ENCODE data around the gene ADGRB3.

Gene ADGRB3

GRCh38 chr6:69155467-69155866 lies 520.4 kb downstream of the ADGRB3 start:
- DNase-seq, result no peak

GRCh38 chr6:69162811-69163210 lies 527.7 kb downstream of the ADGRB3 start:
- no peak for DNase-seq

DNA sequence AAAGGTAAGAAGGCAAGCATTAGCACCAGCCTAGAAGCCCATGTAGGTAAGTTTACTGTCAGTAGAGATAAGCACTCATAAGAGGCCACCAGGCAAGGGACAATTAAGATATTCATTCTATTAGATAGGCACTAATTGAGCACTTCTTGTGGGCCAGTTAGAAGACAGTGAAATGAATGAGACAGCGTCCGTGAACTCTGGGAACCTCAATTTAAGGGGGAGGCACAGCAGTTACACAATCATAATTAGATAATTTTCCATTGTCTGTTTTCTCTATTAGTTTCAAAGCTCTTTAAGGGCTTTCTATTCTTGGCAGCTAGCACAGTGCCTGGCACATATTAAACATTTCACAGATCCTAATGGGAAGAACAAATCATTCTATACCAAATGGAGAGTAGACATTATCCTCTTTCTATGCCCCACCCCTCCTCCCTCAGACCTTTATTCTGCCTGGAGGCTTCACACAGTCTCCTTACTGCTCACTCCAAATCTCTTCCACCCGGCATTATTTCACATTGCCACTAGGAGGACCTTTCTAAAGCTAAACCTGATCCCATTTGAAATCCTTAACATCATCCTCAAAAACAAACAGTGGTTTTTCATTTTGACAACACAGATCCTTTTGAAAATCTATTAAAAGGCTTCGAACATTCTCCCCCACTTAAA lies 529.6 kb downstream of the ADGRB3 start:
- no peak for DNase-seq

GRCh38 chr6:69179681-69180080 lies 544.6 kb downstream of the ADGRB3 start:
- no peak for DNase-seq

DNA sequence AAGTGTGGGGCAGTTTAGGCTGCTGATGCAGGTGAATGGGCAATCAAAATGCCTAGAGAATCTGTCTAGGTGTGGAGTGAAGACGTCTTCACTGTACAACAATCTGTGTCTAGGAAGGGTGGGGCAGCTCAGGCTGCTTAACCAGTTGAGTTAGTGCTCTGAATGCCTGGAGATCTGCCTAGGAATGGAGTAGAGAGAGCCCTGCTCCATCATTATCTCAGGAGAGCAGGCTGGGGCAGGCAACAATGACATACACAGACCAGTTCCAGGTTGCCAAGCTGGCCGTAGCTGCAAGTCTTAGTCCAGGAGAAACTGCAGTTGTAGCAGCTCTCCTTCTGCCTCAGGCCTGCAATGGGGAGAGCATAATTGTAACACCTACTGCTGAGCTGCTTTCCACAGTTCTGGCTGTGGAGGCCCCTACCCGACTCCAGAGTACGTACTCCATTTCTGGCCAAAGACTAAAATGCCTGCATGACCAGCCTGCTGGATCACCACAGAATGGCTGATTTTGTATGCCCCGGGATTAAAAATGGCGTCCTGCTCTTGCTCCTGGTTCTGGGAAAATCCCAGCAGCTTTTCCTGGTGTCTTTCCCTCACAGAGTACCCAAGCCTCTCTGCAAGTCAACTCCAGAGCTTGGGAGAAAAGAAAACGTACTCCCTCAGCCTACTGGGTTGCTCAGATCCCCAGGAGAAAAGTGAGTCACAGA lies 545.4 kb downstream of the ADGRB3 start:
- DNase-seq, result no peak

DNA sequence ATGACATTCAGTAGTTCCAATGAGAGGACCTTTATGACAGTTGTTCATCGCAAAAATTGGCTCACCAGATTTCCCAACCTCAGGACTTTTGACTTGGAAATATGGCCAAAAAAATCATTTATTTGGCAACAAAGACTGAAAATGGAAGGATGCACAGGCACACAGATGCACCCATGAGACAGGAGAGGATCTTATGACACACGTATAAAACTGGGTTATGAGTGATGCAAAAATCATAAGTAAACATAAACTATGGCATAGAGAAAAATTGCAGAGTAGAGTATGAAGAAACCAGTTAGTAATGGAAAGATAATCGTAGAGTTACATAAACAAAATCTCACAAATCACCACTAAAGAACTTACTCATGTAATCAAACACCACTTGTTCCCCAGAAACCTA lies 546.9 kb downstream of the ADGRB3 start:
- DNase-seq, result no peak

- no peak for DNase-seq
These were observed 550.2 kb downstream of the ADGRB3 start for GRCh38 chr6:69185276-69185675.

GRCh38 chr6:69202768-69203167 lies 567.7 kb downstream of the ADGRB3 start:
- DNase-seq, result no peak

- no peak for DNase-seq
These were observed 581.0 kb downstream of the ADGRB3 start for GRCh38 chr6:69216127-69216526.

- DNase-seq, result no peak
These were observed 582.3 kb downstream of the ADGRB3 start for GRCh38 chr6:69217343-69217742.

GRCh38 chr6:69220375-69220774 lies 585.3 kb downstream of the ADGRB3 start:
- no peak for DNase-seq

DNA sequence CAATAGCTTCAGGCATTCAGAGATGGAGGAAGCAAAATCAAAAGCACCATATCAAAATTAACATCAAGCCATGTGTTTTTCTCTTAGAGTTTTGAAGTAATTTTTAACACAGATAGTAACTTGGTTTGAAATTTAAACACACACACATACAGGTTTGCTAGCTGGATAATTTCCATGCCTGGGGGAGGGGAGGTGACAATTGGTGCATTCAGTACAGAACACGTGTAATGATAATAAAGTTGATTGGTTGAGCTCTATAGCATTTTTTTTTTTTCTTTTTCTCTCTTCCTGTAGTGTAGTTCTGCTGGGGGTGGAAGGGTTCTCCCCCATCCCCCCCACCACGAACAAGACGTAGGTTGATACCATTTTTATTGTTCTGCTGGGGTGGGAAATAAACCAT lies 596.9 kb downstream of the ADGRB3 start:
- no peak for DNase-seq

- DNase-seq, result no peak
These were observed 597.4 kb downstream of the ADGRB3 start for GRCh38 chr6:69232496-69232895.

DNA sequence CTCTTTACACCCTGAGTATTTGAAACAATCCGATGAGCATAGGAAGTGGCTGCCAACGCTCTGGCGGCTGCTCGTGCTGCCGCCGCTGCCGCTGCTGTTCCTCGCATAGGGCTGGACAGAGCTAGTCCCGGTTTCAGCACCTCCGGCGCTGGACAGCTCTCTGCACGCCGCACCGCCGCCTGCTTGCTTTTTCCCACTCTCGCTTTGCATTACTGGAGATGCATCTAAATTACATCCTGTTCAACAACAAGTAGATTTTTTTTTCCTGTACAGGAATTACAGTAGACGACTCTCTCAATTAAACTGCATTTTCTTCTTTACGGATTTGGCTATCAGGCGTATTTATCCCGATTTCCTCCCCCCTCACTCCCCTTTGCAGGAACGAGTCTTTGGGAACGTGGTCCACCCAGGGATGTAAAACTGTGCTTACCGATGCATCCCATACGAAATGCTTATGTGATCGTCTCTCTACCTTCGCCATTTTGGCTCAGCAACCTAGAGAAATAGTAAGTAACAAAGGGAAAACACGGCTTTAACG lies 597.9 kb downstream of the ADGRB3 start:
- DNase-seq, result peak; percentile 33 to 61

DNA sequence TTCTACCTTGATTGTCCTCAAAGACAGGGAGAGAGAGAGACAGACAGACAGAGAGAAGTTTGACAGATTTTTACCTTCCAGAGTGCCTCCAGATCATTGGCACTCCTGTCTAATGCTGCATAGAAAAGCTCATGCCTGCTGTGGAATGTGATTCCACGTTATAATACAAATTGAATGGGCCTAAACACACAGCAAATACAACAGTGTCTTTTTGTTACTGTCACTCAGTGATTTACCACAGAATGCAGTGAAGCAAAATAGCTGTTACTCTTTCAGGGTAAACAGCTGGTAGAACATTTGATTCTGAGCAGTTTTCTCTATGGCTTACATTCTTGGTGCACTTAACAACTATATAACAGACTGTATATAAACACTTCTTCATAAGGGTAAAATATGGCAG lies 603.0 kb downstream of the ADGRB3 start:
- DNase-seq, result no peak

GRCh38 chr6:69246983-69247382 lies 611.9 kb downstream of the ADGRB3 start:
- DNase-seq, result no peak

- DNase-seq, result no peak
These were observed 625.9 kb downstream of the ADGRB3 start for GRCh38 chr6:69261010-69261409.

GRCh38 chr6:69263297-69263696 lies 628.2 kb downstream of the ADGRB3 start:
- no peak for DNase-seq

DNA sequence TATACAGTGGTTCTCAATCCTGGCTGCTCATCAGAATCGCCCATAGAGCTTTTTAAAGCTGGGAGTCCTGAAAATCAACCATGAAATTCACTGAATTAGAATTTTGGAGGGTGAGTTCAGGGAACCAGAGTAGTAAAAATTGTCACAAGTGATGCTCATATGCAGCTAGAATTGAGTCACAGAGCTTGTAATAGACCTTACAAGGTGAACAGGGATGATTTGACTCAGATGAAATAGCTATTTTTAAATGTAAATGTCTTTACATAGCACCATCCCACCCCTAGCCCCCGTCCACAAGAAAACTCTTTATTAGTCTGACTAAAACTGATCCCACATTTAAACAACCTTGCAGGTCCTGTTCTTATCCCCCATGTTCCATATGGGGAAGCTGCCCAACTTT lies 630.0 kb downstream of the ADGRB3 start:
- no peak for DNase-seq

- DNase-seq, result no peak
These were observed 630.6 kb downstream of the ADGRB3 start for GRCh38 chr6:69265706-69266105.

GRCh38 chr6:69276204-69276603 lies 641.1 kb downstream of the ADGRB3 start:
- DNase-seq, result no peak

DNA sequence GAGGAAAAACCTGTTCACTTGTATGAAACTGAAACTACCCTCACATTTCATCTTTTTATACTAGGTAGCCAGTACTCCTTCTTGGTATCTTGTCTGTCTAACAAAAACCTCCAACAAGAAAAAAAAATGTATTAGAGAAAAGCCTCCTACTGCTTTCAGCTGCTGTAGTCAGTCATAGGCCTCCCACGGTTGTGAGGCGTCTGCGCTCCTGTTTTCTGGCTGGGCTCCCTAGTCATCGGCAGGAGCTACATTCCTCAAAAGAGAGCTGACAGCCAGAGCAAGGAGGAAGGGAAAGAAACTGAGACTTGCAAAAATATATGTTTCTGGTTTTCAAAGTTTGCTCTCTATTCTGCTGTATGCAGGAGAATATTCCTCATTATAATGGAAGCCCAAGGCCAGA lies 644.7 kb downstream of the ADGRB3 start:
- DNase-seq, result no peak

GRCh38 chr6:69280858-69281257 lies 645.8 kb downstream of the ADGRB3 start:
- no peak for DNase-seq

DNA sequence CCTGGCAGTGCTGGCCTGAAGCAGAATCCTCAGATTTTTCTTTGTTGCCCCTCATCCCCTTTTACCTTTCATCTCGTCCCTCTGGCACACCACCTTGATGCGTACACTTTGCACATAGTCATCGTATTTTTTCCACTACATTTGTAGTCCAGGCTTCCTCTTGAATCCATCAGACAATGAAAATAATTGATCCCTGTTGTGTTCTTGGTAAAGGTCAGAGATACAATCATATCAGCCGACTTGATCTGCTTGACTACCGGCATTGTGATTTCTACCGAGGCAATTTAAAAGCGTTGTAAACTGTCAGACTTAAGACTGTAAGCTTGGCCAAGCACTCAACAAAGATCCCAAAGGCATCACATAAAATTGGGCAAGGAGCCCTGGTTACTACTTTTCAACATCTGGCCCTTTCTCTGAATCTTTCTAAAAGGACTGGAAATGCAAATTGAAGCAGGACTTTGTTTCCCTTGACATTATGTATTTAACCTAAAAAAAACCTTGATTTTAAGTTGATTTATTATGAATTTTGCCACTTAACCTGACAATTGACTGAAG lies 649.2 kb downstream of the ADGRB3 start:
- DNase-seq, result no peak
